Suprapubic skin (tissue), 3 donors: ENCODE data around the gene UGT1A3.

Experiments
- CTCF ChIP-seq, 2 donors: fragments of 200-600 bp in 1 of 2; fragments of 450-650 bp in 1 of 2; sonication (generic) in 1 of 2; IDR thresholded peaks; one replicate each; pipeline ENCODE4 v1.5.1; 2016 to 2019; ENCODE audit warnings: antibody characterized with exemption in 2 of 2, mild to moderate bottlenecking in 1 of 2, moderate library complexity in 1 of 2
- POLR2AphosphoS5 ChIP-seq, 3 donors: sonication (generic); formaldehyde crosslinking; IDR thresholded peaks; one replicate each; pipeline ENCODE4 v1.6.1; 2017; ENCODE audit warnings: antibody characterized with exemption in 3 of 3

GRCh38 chr2:233760043-233760442, 31.2 kb downstream of the UGT1A3 start, which contains the start of gene UGT1A1:
- no peak for TF ChIP-seq CTCF (IDR thresholded peaks at IDR 0.05)
- TF ChIP-seq POLR2AphosphoS5 (IDR thresholded peaks at IDR 0.05): no peak
